CD14-positive monocyte (primary cell): ENCODE data around the gene TNNT2. TPM values are rescaled to one million over a fixed set of nuclear protein-coding genes. Genes with fewer than 3 reads are reported as not detected.

ENCODE experiments used
- DNase-seq, 3 donors: peaks; one replicate each; pipeline ENCODE4 v3.0.0-alpha.2; 2011 to 2022
- H2AFZ ChIP-seq: 2 replicates; pipeline ENCODE4 v1.6.0; 2012; ENCODE audit warnings: mild to moderate bottlenecking, low read depth, low read length, inconsistent platforms; ENCODE audit not compliant: insufficient read depth, poor library complexity, severe bottlenecking
- H3K27ac ChIP-seq, 2 donors: 1 replicate in 1 of 2; 2 replicates in 1 of 2; pipeline ENCODE4 v1.5.1; 2012 to 2013; ENCODE audit warnings: low read length in 2 of 2, control low read depth in 1 of 2, inconsistent platforms in 1 of 2, low read depth in 1 of 2, mild to moderate bottlenecking in 1 of 2
- H3K27me3 ChIP-seq, 2 donors: one replicate each; pipeline versions ENCODE4 v1.6.0 to v1.6.1; 2011 to 2013; ENCODE audit warnings: low read length in 2 of 2; ENCODE audit not compliant: control insufficient read depth in 2 of 2, insufficient read depth in 2 of 2
- H3K36me3 ChIP-seq, 2 donors: replicated peaks in 1 of 2; 1 replicate in 1 of 2; 2 replicates in 1 of 2; pipeline versions ENCODE4 v1.5.1 to v1.6.1; 2012 to 2013; ENCODE audit warnings: low read length in 2 of 2, control low read depth in 1 of 2, inconsistent platforms in 1 of 2, mild to moderate bottlenecking in 1 of 2; ENCODE audit not compliant: insufficient read depth in 2 of 2, control insufficient read depth in 1 of 2
- H3K4me1 ChIP-seq, 2 donors: 1 replicate in 1 of 2; 2 replicates in 1 of 2; pipeline versions ENCODE4 v1.5.1 to v1.6.1; 2012 to 2013; ENCODE audit warnings: low read length in 2 of 2, control low read depth in 1 of 2, inconsistent platforms in 1 of 2, mild to moderate bottlenecking in 1 of 2, moderate library complexity in 1 of 2; ENCODE audit not compliant: insufficient read depth in 2 of 2, control insufficient read depth in 1 of 2
- H3K4me2 ChIP-seq: replicated peaks from 2 replicates; pipeline ENCODE3; 2012; ENCODE audit warnings: low read length, moderate library complexity, mild to moderate bottlenecking; ENCODE audit not compliant: poor library complexity, severe bottlenecking; ENCODE audit errors: extremely low read depth
- H3K4me3 ChIP-seq, 3 experiments: fragments of 200-600 bp in 1 of 3; sonication (generic) in 1 of 3; replicated peaks in 1 of 3; 1 replicate in 2 of 3; 2 replicates in 1 of 3; pipeline ENCODE4 v1.5.1; 2011 to 2013; ENCODE audit warnings: low read length in 3 of 3, mild to moderate bottlenecking in 3 of 3, control low read depth in 2 of 3, low read depth in 2 of 3, inconsistent platforms in 1 of 3, moderate library complexity in 1 of 3
- H3K79me2 ChIP-seq: 2 replicates; pipeline ENCODE4 v1.6.0; 2012; ENCODE audit warnings: mild to moderate bottlenecking, control low read depth, inconsistent platforms, low read length, moderate library complexity; ENCODE audit not compliant: insufficient read depth
- H3K9ac ChIP-seq: 2 replicates; pipeline ENCODE4 v1.6.0; 2017; ENCODE audit warnings: low read length, mild to moderate bottlenecking; ENCODE audit not compliant: insufficient read depth, poor library complexity, severe bottlenecking
- H3K9me3 ChIP-seq, 2 donors: replicated peaks in 1 of 2; 1 replicate in 1 of 2; 2 replicates in 1 of 2; pipeline versions ENCODE4 v1.5.1 to v1.6.1; 2012 to 2013; ENCODE audit warnings: low read length in 2 of 2, control low read depth in 1 of 2; ENCODE audit not compliant: control insufficient read depth in 1 of 2, insufficient read depth in 1 of 2
- H4K20me1 ChIP-seq: 2 replicates; pipeline ENCODE4 v1.6.0; 2012; ENCODE audit warnings: mild to moderate bottlenecking, low read length, control low read depth, moderate library complexity; ENCODE audit not compliant: insufficient read depth
- H3K27ac Mint-ChIP-seq, 7 donors: one replicate each; pipeline ENCODE4 v1.8.0; 2020; ENCODE audit warnings: mild to moderate bottlenecking in 7 of 7, mixed read lengths in 7 of 7, moderate library complexity in 6 of 7, inconsistent platforms in 2 of 7
- H3K27me3 Mint-ChIP-seq, 3 donors: one replicate each; pipeline ENCODE4 v1.8.0; 2021 to 2022; ENCODE audit warnings: low read depth in 3 of 3, mild to moderate bottlenecking in 3 of 3, mixed read lengths in 3 of 3, moderate library complexity in 3 of 3, inconsistent platforms in 1 of 3
- H3K36me3 Mint-ChIP-seq, 2 donors: one replicate each; pipeline ENCODE4 v1.8.0; 2020; ENCODE audit warnings: mixed read lengths in 2 of 2, inconsistent platforms in 1 of 2, mild to moderate bottlenecking in 1 of 2
- H3K4me1 Mint-ChIP-seq: one replicate; pipeline ENCODE4 v1.8.0; 2020; ENCODE audit warnings: mild to moderate bottlenecking, mixed read lengths
- H3K4me3 Mint-ChIP-seq, 2 donors: one replicate each; pipeline ENCODE4 v1.8.0; 2020; ENCODE audit warnings: mild to moderate bottlenecking in 2 of 2, mixed read lengths in 2 of 2, moderate library complexity in 1 of 2
- H3K9me3 Mint-ChIP-seq, 7 donors: one replicate each; pipeline ENCODE4 v1.8.0; 2020 to 2022; ENCODE audit warnings: mixed read lengths in 7 of 7, mild to moderate bottlenecking in 6 of 7, moderate library complexity in 6 of 7, inconsistent platforms in 2 of 7
- CTCF ChIP-seq: fragments of 200-600 bp; IDR thresholded peaks from one replicate; pipeline ENCODE4 v1.8.0; 2022; ENCODE audit warnings: antibody characterized with exemption, mild to moderate bottlenecking
- WGBS: methylation state at CpG from one replicate; pipeline ENCODE4 v1.1.5; 2013; ENCODE audit warnings: missing lambda C conversion rate; ENCODE audit not compliant: insufficient coverage; 5-methylcytosine and 5-hydroxymethylcytosine counted together
- intact Hi-C, 2 donors: fragments of 100-400 bp; cut with micrococcal nuclease; formaldehyde crosslinking; loops; one replicate each; pipeline versions ENCODE4 v1.15.0 to v1.15.1; 2023
- polyA plus RNA-seq, 3 donors: library from polyadenylated mRNA; depleted of rRNA in 1 of 3; unstranded in 2 of 3; stranded (reverse) in 1 of 3; fragments of 300-500 nt in 2 of 3; fragments of >200 nt in 1 of 3; fragmentation: Illumina TruSeq in 2 of 3; gene quantifications; 1 replicate in 2 of 3; 2 replicates in 1 of 3; pipeline ENCODE4 v1.2.3, GENCODE V29; 2012 to 2021

Gene TNNT2
- polyA plus RNA-seq, 3 donors: not detected

- no peaks in the 10 kb centered on the region for H3K36me3 Mint-ChIP-seq
- Histone ChIP-seq H4K20me1 (no peaks in the 10 kb centered on the region), H3K4me2 (no peak overlapping the region), H3K9ac (no peak overlapping the region), H3K36me3 (no peaks in the 10 kb centered on the region), H3K9me3 (no peaks in the 10 kb centered on the region), H3K79me2 (no peaks in the 10 kb centered on the region), H3K4me3 (no peak overlapping the region), H3K4me1 (no peaks in the 10 kb centered on the region), H3K27ac (no peak overlapping the region), H3K27me3 (no peaks in the 10 kb centered on the region), H2AFZ (no peak overlapping the region)
- WGBS: 94% methylated on average over 5 of the region's 6 CpGs
- no peak for DNase-seq
- no peak for TF ChIP-seq CTCF
- peaks cover 3 to 5% (median 4%) of the 10 kb centered on the region in 3 donors for H3K27me3 Mint-ChIP-seq
- intact Hi-C loops: no loop called here
- H3K9me3 Mint-ChIP-seq: peaks cover 0 to 2% (median 0%) of the 10 kb centered on the region in 7 donors
- H3K27ac Mint-ChIP-seq: no peak overlapping the region
- H3K4me3 Mint-ChIP-seq: no peak overlapping the region
- H3K4me1 Mint-ChIP-seq: no peaks in the 10 kb centered on the region
Measured at GRCh38 chr1:201319631-201320030, 57.8 kb downstream of the TNNT2 start.

DNA sequence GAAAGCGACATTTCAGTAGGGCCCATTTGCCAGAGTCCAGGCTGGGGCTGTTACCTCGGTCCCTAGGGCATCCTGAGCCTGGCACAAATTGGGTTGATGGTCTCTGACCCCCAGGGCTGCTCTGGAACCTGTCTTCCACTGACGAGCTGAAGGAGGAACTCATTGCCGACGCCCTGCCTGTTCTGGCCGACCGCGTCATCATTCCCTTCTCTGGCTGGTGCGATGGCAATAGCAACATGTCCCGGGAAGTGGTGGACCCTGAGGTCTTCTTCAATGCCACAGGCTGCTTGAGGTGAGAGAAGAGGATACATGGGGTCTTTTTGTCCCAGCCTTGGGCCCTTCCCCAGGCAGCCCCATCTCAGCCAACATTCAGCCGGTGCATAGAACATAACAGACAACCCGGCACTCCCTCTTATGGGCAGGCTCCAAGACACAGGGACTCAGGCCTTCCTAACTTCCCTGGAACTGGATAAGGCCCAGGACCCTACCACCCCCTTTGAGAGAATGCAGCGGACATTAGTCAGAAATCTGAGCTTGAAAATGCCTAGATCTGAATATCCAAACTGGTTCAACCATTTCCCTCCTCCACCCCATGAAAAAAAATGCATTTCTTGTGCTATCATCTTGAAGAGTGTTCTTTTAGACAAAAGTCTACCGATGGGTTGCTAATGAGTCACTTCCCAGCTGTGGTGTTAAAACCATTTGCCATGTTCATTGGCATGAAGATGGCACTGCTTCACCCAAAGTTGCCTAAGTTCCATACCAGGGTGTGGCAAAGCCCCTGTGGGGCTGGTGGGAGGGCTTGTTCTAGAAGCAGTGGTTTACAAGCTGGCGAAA, 58.8 kb downstream of the TNNT2 start:
- no peak overlapping the region for H3K4me3 Mint-ChIP-seq
- intact Hi-C loops: no loop called here
- Histone ChIP-seq H3K27ac (no peak overlapping the region), H3K4me1 (no peaks in the 10 kb centered on the region), H2AFZ (no peak overlapping the region), H3K4me3 (no peak overlapping the region), H3K27me3 (no peaks in the 10 kb centered on the region), H3K36me3 (no peaks in the 10 kb centered on the region), H3K9me3 (no peaks in the 10 kb centered on the region), H3K9ac (no peak overlapping the region), H3K79me2 (no peaks in the 10 kb centered on the region), H4K20me1 (no peaks in the 10 kb centered on the region), H3K4me2 (no peak overlapping the region)
- H3K9me3 Mint-ChIP-seq: peaks cover 0 to 2% (median 0%) of the 10 kb centered on the region in 7 donors
- no peaks in the 10 kb centered on the region for H3K4me1 Mint-ChIP-seq
- no peak overlapping the region for H3K27ac Mint-ChIP-seq
- 73% methylated on average over 8 of the region's 15 CpGs for WGBS
- H3K36me3 Mint-ChIP-seq: no peaks in the 10 kb centered on the region
- TF ChIP-seq CTCF: no peak
- no peak for DNase-seq
- peaks cover 3 to 5% (median 4%) of the 10 kb centered on the region in 3 donors for H3K27me3 Mint-ChIP-seq
